ENCODE measurements around the gene APCDD1. TPM values are rescaled to one million over a fixed set of nuclear protein-coding genes. Genes with fewer than 3 reads are reported as not detected.

APCDD1 gene
- total RNA-seq, 4 donors from 2014 or later, result 5.4 to 18.2 (median 17.0) TPM

- no peak overlapping the region for H3K4me3 ChIP-seq
- no peaks in the 10 kb centered on the region for H3K27me3 ChIP-seq
- TF ChIP-seq CTCF (IDR thresholded peaks at IDR 0.05) (no peak), POLR2A (IDR thresholded peaks at IDR 0.05) (no peak)
- H3K36me3 ChIP-seq, result no peaks in the 10 kb centered on the region
- H3K9me3 ChIP-seq, result no peaks in the 10 kb centered on the region
- no peak overlapping the region for H3K27ac ChIP-seq
- H3K4me1 ChIP-seq, result peaks cover 0 to 11% (median 4%) of the 10 kb centered on the region in 4 donors
- DNase-seq, result no peak
These were observed 22.9 kb downstream of the APCDD1 start for GRCh38 chr18:10477121-10477862.

- H3K36me3 ChIP-seq, result no peaks in the 10 kb centered on the region
- H3K4me3 ChIP-seq, result no peak overlapping the region
- H3K9me3 ChIP-seq, result no peaks in the 10 kb centered on the region
- H3K4me1 ChIP-seq, result peaks cover 0 to 11% (median 4%) of the 10 kb centered on the region in 4 donors
- H3K27me3 ChIP-seq, result no peaks in the 10 kb centered on the region
- TF ChIP-seq CTCF (IDR thresholded peaks at IDR 0.05) (no peak), POLR2A (IDR thresholded peaks at IDR 0.05) (no peak)
- H3K27ac ChIP-seq, result no peak overlapping the region
- DNase-seq, result no peak
These were observed 23.4 kb downstream of the APCDD1 start for GRCh38 chr18:10477863-10478260.

GRCh38 chr18:10481831-10482230 lies 27.4 kb downstream of the APCDD1 start:
- DNase-seq, result no peak
- TF ChIP-seq CTCF (IDR thresholded peaks at IDR 0.05) (no peak), POLR2A (IDR thresholded peaks at IDR 0.05) (no peak)

GRCh38 chr18:10482363-10482984 lies 28.0 kb downstream of the APCDD1 start:
- DNase-seq, result no peak
- Histone ChIP-seq H3K4me3 (no peak overlapping the region), H3K27ac (peak overlapping the region in 2 of 4 donors; percentile 35 to 64), H3K9me3 (no peaks in the 10 kb centered on the region), H3K36me3 (peaks cover 0 to 8% (median 0%) of the 10 kb centered on the region in 3 donors), H3K4me1 (peaks cover 0 to 10% (median 4%) of the 10 kb centered on the region in 4 donors), H3K27me3 (no peaks in the 10 kb centered on the region)
- TF ChIP-seq POLR2A (IDR thresholded peaks at IDR 0.05), result no peak
- no peak for TF ChIP-seq CTCF (IDR thresholded peaks at IDR 0.05)

More at GRCh38 chr18:10481831-10482230, 27.4 kb downstream of the APCDD1 start:
- Histone ChIP-seq H3K9me3 (no peaks in the 10 kb centered on the region), H3K27me3 (no peaks in the 10 kb centered on the region), H3K27ac (peak overlapping the region in 2 of 4 donors; percentile 35 to 64), H3K4me1 (peaks cover 0 to 10% (median 5%) of the 10 kb centered on the region in 4 donors), H3K4me3 (no peak overlapping the region), H3K36me3 (peaks cover 0 to 8% (median 0%) of the 10 kb centered on the region in 3 donors)

- no peak for TF ChIP-seq POLR2A (IDR thresholded peaks at IDR 0.05)
- TF ChIP-seq CTCF (IDR thresholded peaks at IDR 0.05), result no peak
- peak overlapping the region in 2 of 4 donors; percentile 35 to 64 for H3K27ac ChIP-seq
- peaks cover 0 to 8% (median 0%) of the 10 kb centered on the region in 3 donors for H3K36me3 ChIP-seq
- no peaks in the 10 kb centered on the region for H3K27me3 ChIP-seq
- H3K4me1 ChIP-seq, result peaks cover 0 to 10% (median 4%) of the 10 kb centered on the region in 4 donors
- H3K4me3 ChIP-seq, result no peak overlapping the region
- peak in 2 of 3 donors; percentile 59 to 74 for DNase-seq
- no peaks in the 10 kb centered on the region for H3K9me3 ChIP-seq
These were observed 28.8 kb downstream of the APCDD1 start for GRCh38 chr18:10482985-10483949.
